MV-4-11 (cell line): ENCODE results near the gene AP1M2.
"Not testable (repeated sequence)": the region's sequence is repeated elsewhere in the genome, so short reads cannot be mapped to it uniquely, and the experiment has no call there.

Source experiments
- DNase-seq: peaks from one replicate; lab custom pipeline; 2025; lab: John Stamatoyannopoulos, UW

The AP1M2 gene

DNA sequence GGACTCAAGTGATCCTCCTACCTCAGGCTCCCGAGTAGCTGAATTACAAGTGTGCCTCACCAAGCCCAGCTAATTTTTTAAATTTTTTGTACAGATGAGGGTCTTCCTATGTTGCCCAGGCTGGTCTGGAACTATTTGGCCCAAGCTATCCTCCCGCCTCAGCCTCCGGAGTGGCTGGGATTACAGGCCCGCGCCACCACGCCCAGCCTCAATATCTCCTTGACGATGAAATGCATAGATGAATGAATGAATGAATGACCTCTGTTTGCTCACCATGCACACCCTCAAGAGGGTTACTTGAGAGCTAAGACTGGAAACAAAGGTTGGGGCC, 14.9 kb upstream of the AP1M2 start:
- DNase-seq: no peak

GRCh38 chr19:10600149-10600548, 13.0 kb upstream of the AP1M2 start:
- DNase-seq: no peak

DNA sequence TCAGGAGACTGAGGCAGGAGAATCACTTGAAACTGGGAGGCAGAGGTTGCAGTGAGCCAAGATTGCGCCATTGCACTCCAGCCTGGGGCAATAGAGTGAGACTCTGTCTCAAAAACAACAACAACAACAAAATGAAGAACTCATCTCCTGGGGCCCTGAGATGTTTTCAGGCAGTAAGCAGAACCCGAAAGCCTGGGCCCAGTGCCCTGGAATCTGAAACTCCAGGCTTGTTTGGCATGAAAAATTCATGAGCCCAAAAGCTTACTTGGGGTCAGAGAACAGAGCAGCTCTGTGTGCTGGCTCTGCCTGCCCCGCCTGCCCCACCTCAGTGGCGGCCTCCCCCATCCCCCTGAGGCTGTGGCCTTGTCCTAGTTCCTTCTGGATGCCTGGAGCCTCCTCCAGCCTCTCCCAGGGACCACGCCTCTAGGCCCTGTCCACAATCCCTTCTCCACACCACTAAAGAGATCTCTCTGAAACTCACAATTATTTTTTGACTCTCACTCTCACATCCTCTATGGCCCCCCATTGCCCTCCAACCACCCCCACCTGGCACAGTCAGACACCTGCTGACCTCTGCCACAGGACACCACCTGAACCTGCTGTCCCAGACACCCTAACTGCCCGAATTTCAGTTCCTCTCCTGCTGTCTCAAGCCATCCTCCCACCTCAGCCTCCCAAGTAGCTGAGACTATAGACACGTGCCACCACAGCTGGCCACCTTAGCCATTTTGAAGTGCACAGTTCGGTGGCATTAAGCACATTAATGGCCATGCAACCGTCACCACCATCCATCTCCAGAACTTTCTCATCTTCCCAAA, 6.9 kb upstream of the AP1M2 start:
- no peak for DNase-seq

GRCh38 chr19:10593148-10593547, 6.0 kb upstream of the AP1M2 start:
- no peak for DNase-seq

GRCh38 chr19:10587839-10588150, 683 bp upstream of the AP1M2 start:
- DNase-seq: no peak

GRCh38 chr19:10586396-10586795, 716 bp downstream of the AP1M2 start:
- DNase-seq: no peak

DNA sequence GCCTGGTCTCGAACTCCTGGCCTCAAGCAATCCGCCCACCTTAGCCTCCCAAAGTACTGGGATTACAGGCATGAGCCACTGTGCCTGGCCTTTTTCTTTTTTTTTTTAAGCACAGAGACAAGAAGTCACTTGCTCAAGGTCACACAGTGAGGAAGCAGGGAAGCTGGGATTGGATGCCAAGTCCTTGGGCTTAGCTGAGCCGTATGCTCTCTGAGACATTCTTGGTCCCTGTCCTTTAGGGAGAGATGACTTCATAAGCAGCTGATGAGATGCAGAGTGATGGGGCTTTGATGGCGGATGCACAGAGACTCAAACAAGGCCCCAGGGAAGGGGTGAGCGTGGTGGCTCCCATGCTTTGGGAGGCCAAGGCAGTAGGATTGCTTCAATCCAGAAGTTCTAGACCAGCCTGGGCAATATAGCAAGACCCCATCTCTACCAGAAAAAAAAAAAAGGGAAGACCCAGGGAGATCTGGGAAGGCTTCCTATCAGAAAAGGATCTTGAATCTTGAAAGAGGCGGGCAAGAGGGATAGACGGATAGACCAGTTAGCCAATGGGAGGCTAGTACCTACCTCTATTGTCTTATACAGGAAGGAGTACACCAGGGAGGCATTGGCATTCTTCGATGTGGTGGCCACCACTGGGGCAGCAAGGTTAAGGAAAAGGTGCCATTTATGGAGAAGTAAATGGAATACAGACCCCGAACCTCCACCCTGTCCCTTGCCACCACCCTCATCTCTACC, 3.9 kb downstream of the AP1M2 start:
- no peak for DNase-seq

- DNase-seq: no peak
Observed at GRCh38 chr19:10582091-10582490, 5.0 kb downstream of the AP1M2 start.

GRCh38 chr19:10580979-10581631, 6.0 kb downstream of the AP1M2 start:
- DNase-seq: peak; percentile 94

GRCh38 chr19:10577951-10578350, 9.2 kb downstream of the AP1M2 start:
- DNase-seq: no peak

DNA sequence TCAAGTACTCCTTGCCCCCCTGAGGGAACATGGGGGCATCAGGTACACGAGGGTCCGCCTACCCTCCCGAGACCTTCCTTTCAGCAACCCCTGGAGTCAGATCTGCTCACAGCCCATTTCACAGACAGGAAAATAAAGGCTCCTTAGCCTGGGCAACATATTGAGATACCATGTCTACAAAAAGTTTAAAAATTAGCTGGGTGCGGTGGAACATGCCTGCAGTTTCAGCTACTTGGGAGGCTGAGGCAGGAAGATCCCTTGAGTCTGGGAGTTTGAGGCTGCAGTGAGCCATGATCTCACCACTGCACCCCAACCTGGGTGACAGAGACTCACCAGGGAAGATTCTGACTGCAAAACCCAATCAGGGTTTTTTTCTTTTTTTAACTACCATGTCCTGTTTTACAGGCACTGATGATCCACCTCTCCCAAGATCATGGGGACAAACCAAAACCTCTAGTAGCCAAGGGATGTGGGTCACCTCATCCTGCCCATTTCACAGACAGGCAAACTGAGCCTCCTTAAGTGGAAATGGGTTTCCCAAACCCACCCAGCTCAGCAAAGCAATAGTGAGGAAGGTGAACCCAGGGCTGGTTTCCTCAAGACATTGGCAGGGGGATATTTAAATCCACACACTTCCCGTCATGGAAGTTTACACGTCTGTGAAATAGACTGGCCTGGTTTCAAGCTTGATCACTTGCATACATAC, 11.9 kb downstream of the AP1M2 start:
- DNase-seq: no peak

GRCh38 chr19:10574462-10574861, 12.7 kb downstream of the AP1M2 start:
- DNase-seq: no peak

DNA sequence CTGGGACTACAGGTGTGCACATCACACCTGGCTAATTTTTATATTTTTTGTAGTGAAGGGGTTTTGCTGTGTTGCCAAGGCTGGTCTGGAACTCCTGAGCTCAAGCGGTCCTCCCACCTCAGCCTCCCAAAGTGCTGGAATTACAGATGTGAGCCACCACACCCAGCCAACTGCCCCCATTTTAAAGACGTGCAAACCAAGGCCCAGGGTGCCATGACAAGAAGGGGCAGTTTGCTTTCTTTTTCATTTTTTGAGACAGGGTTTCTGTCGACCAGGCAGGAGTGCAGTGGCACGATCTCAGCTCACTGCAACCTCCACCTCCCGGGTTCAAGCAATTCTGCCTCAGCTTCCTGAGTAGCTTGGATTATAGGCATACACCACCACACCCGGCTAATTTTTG, 13.3 kb downstream of the AP1M2 start:
- not testable (repeated sequence) for DNase-seq

- peak; percentile 100 for DNase-seq
Observed at GRCh38 chr19:10568826-10569651, 18.1 kb downstream of the AP1M2 start, which contains the start of gene CDKN2D. Gene CDKN2D, minus strand, starts transcription at chr19:10568979. Its CDS starts 326 bp downstream, at chr19:10568653.

DNA sequence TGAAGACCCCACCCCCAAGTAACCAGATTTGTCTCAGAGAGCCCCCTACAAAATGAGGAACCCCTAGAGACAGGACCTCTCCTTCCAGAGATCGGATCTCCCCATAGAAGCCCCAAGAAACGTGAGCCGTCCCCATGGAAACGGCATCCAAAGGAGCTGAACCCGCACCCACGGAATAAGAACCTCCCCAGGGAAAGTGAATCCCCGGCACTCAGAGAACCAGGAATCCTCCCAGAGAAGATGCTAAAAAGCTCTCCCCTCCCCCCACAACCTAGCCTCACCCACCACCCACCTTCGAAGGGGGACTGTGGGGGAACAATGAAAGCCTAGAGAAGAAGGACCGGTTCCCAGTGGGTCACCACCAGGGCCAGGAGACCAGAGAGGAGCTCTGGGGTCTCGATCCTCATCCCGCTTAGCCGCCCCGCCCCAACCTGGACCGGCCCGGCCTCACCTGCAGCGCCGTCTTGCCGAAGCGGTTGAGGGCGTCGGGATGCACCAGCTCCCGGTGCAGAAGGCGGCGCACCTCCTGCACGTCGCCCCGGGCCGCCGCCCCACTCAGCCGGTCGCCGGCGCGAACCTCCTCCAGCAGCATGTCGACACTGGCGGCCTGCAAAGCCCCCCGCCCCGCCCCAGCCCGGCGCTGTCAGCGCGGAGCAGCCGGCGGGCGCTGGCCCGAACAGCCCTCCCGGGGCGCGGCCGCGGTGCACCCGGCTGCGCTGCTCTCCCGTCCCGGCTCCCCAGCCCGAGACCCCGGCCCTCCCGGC, 18.9 kb downstream of the AP1M2 start:
- no peak for DNase-seq

DNA sequence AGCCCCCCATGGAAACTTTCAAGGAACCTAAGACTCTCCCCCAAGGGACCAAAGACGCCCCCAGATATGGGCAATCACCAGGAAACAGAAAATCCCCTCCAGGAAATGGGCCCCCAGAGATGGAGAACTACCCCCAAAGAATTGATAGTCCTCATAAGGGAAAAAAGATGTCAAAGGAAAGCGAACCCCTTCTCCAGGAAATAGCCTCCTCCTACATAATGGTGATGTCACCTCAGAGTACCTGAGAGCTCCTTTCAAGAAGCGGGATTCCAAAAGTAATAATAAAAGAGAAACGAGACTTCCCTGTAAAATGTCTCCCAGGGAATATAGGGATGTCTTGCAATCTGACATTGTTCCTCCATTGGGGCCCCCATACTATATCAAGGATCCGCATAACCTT, 19.5 kb downstream of the AP1M2 start:
- no peak for DNase-seq

- peak; percentile 87 for DNase-seq
Observed at GRCh38 chr19:10566658-10567410, 20.3 kb downstream of the AP1M2 start.

DNA sequence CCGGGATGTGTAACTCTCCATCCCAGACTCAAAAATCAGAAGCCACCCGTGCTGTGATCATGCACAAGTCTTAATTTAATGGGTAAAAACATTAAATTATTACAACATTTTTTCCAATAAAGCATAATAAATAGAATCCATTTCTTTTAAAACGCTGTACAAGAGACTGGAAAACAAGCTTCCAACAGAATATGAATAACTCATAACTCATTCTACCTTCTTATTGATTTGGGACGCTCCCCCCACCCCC, 20.8 kb downstream of the AP1M2 start:
- no peak for DNase-seq

DNA sequence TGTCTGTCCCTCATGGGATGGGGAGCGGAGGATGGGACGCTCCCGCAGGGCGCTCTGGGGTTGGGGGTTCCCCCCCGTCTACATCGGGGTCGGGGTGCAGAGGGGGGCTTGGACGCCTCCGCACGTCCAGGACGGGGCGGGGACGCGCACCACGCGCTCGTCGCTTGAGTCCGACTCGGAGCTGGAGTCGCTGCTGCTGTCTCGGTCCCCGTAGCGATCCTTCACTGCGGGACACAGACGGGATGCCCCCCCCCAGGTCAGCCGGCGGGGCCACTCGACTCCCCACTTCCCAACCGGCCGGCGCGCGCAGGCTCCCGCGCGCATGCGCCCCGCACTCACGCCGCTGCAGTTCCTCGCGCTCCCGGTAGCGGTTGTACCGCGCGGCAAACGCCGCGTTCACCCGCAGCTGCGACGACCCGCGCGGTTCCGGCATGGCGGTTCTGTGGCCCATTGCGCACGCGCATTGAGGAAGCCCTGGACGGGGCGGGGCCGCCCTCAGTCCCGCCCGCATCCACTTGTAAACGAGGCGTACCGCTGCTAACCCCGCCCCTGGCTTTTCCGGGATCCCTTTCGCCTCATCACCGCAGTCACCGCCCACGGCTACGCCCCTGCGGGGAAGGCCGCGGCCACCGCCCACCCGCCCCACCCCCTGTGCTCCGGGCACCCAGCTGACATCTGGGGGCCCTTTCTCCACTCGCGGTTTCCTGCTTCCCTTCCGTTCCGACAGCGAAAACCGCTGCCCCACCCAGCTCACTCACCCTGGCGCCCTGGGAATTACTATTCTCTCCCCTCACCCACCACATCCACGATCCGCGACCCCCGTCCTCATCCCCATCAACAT, 21.3 kb downstream of the AP1M2 start, which contains the start of gene KRI1:
Gene KRI1, minus strand, starts transcription at position 444 of the 841 bp plus-strand sequence. Its CDS starts 11 bp downstream, at position 433.
- peak; percentile 100 for DNase-seq
